GM23338 (cell line): ENCODE measurements around the gene KLHL21. TPM values are rescaled to one million over a fixed set of nuclear protein-coding genes. Genes with fewer than 3 reads are reported as not detected.

Experiments
- ATAC-seq: fragments of 200-7000 bp; cut with Tn5 transposase; 3 replicates; pipeline ENCODE4 v1.9.1; 2020
- DNase-seq: peaks from one replicate; pipeline ENCODE4 v3.0.0-alpha.2; 2015; ENCODE audit warnings: low spot score
- H2AFZ ChIP-seq: fragments of 200-600 bp; sonication (generic); 2 replicates; pipeline ENCODE4 v1.8.0; 2016; ENCODE audit warnings: antibody characterized with exemption, mild to moderate bottlenecking, moderate library complexity
- H3F3A ChIP-seq: fragments of 200-600 bp; sonication (generic); replicated peaks from 2 replicates; pipeline ENCODE4 v1.8.0; 2017; ENCODE audit warnings: antibody characterized with exemption, mixed run types, low read depth
- H3K27ac ChIP-seq: fragments of 200-600 bp; sonication (generic); 2 replicates; pipeline ENCODE4 v1.6.1; 2016; ENCODE audit warnings: low read depth
- H3K27me3 ChIP-seq: fragments of 200-600 bp; sonication (generic); 2 replicates; pipeline ENCODE4 v1.8.0; 2016; ENCODE audit warnings: mild to moderate bottlenecking, mixed run types, moderate library complexity; ENCODE audit not compliant: insufficient read depth
- H3K36me3 ChIP-seq: fragments of 200-600 bp; sonication (generic); 2 replicates; pipeline ENCODE4 v1.8.0; 2016; ENCODE audit warnings: mild to moderate bottlenecking; ENCODE audit not compliant: insufficient read depth
- H3K4me1 ChIP-seq: fragments of 200-600 bp; sonication (generic); 2 replicates; pipeline ENCODE4 v1.8.0; 2016; ENCODE audit warnings: mild to moderate bottlenecking, moderate library complexity; ENCODE audit not compliant: insufficient read depth
- H3K4me2 ChIP-seq: fragments of 200-600 bp; sonication (generic); 2 replicates; pipeline ENCODE4 v1.7.1; 2017; ENCODE audit warnings: mixed run types
- H3K4me3 ChIP-seq: fragments of 200-600 bp; sonication (generic); 2 replicates; pipeline ENCODE4 v1.6.1; 2016; ENCODE audit warnings: mixed run types
- H3K79me2 ChIP-seq: fragments of 200-600 bp; sonication (generic); replicated peaks from 2 replicates; pipeline ENCODE4 v1.8.0; 2017; ENCODE audit warnings: mild to moderate bottlenecking; ENCODE audit not compliant: insufficient read depth
- H3K9me2 ChIP-seq: fragments of 200-600 bp; sonication (generic); 2 replicates; pipeline ENCODE4 v1.8.0; 2017; ENCODE audit not compliant: insufficient read depth
- H4K20me1 ChIP-seq: fragments of 200-600 bp; sonication (generic); replicated peaks from 2 replicates; pipeline ENCODE4 v1.8.0; 2017; ENCODE audit warnings: mild to moderate bottlenecking; ENCODE audit not compliant: insufficient read depth
- H3K27ac Mint-ChIP-seq: 2 replicates; pipeline ENCODE4 v1.8.0; 2020; ENCODE audit warnings: inconsistent platforms, mild to moderate bottlenecking, moderate library complexity, mixed read lengths
- H3K27me3 Mint-ChIP-seq: 3 replicates; pipeline ENCODE4 v1.8.0; 2022; ENCODE audit warnings: low read depth, mild to moderate bottlenecking, moderate library complexity, mixed read lengths, inconsistent platforms; ENCODE audit not compliant: insufficient read depth, poor library complexity
- H3K36me3 Mint-ChIP-seq: 3 replicates; pipeline ENCODE4 v1.8.0; 2021; ENCODE audit warnings: low read depth, mild to moderate bottlenecking, inconsistent platforms, moderate library complexity, mixed read lengths
- H3K4me1 Mint-ChIP-seq: 3 replicates; pipeline ENCODE4 v1.8.0; 2020; ENCODE audit warnings: mild to moderate bottlenecking, inconsistent platforms, mixed read lengths
- H3K4me3 Mint-ChIP-seq: 3 replicates; pipeline ENCODE4 v1.8.0; 2021; ENCODE audit warnings: moderate library complexity, mild to moderate bottlenecking, inconsistent platforms, mixed read lengths
- H3K9me3 Mint-ChIP-seq: 3 replicates; pipeline ENCODE4 v1.8.0; 2020; ENCODE audit warnings: moderate library complexity, mild to moderate bottlenecking, inconsistent platforms, mixed read lengths
- CREB1 ChIP-seq: fragments of 250-450 bp; sonication (Bioruptor Pico); IDR thresholded peaks from 2 replicates; pipeline ENCODE4 v1.5.0; 2020; ENCODE audit warnings: low read depth, mild to moderate bottlenecking, moderate library complexity
- EZH2phosphoT487 ChIP-seq: fragments of 200-600 bp; sonication (generic); IDR thresholded peaks from one replicate; pipeline ENCODE4 v1.8.1; 2018; ENCODE audit warnings: antibody characterized with exemption; ENCODE audit not compliant: unreplicated experiment
- NANOG ChIP-seq: IDR thresholded peaks from 2 replicates; pipeline ENCODE4 v1.6.1; 2016; ENCODE audit warnings: antibody characterized with exemption, borderline replicate concordance
- POLR2AphosphoS5 ChIP-seq: IDR thresholded peaks from 2 replicates; pipeline ENCODE4 v1.6.1; 2016; ENCODE audit warnings: antibody characterized with exemption, low read depth
- ZNF331 ChIP-seq: fragments of 250-450 bp; sonication (Bioruptor Pico); IDR thresholded peaks from 2 replicates; pipeline ENCODE4 v1.5.0; 2020; ENCODE audit warnings: low read depth, mild to moderate bottlenecking, moderate library complexity
- polyA plus RNA-seq: library from polyadenylated mRNA; unstranded; fragments of >200 nt; fragmentation: Nextera tagmentation; extraction: Ambion mirVana; gene quantifications from 2 replicates; pipeline ENCODE4 v1.2.1, GENCODE V29; 2016
- total RNA-seq: library from RNA; depleted of rRNA; stranded (reverse); fragments of >200 nt; shearing (Covaris generic); gene quantifications from 2 replicates; pipeline ENCODE4 v1.2.3, GENCODE V29; 2014
- TF ChIP-seq, protein P1 (sequence below), 2 experiments: fragments of 200-600 bp in 1 of 2; sonication (generic) in 1 of 2; conservative IDR thresholded peaks; 2 replicates each; pipeline versions ENCODE4 v1.5.1 to v1.6.1; 2016 to 2017; ENCODE audit warnings: antibody characterized with exemption in 2 of 2, low read depth in 2 of 2, mild to moderate bottlenecking in 2 of 2, moderate library complexity in 1 of 2

KLHL21 gene
- total and polyA plus RNA-seq, 2 experiments from 2014 or later = 7.3 to 35.9 TPM

DNA sequence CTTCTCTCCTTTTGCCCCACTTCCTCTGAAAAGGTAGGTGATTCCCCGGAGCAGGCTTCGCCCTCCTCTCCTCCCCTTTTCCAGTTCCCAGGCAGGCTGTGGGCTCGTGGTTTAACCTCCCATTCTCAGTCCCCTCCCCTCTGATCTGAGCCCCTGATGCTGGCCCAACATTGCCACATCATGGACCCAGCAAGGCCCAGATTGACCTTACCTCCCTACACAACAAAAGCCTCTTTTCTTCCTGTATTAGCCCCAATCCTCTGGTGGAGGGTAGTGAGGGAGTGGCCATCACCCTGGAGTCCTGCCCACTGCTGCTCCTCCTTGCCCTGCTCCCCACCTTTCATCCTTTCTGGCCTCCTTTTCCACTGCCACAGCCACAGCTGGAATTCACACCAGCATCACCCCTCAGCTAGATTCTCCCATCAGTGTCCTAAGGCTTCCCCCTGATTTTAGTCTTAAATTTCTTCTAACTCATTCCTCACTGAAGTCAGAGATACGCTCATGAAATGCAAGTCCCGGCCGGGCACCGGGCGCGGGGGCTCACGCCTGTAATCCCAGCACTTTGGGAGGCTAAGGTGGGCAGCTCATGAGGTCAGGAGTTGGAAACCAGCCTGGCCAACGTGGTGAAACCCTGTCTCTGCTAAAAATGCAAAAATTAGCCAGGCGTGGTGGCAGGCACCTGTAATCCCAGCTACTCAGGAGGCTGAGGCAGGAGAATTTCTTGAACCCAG lies 29.9 kb downstream of the KLHL21 start:
- TF ChIP-seq CREB1 (no peak), POLR2AphosphoS5 (no peak)
- H3K27ac ChIP-seq = no peak overlapping the region
- DNase-seq (no peak), ATAC-seq (peak; percentile 41)
- H3K4me2 ChIP-seq = no peak overlapping the region
- H3K27ac Mint-ChIP-seq = no peak overlapping the region
- peaks cover 3% of the 10 kb centered on the region; the same call in 1 of the 3 replicates for H3K9me3 Mint-ChIP-seq
- H3K36me3 Mint-ChIP-seq = no peaks in the 10 kb centered on the region
- no peak overlapping the region for H2AFZ ChIP-seq
- no peak overlapping the region for H3K4me3 ChIP-seq
- H3K27me3 ChIP-seq = no peaks in the 10 kb centered on the region
- no peaks in the 10 kb centered on the region for H4K20me1 ChIP-seq
- no peaks in the 10 kb centered on the region for H3F3A ChIP-seq
- H3K4me1 ChIP-seq = no peaks in the 10 kb centered on the region
- H3K27me3 Mint-ChIP-seq = peaks cover 7% of the 10 kb centered on the region
- H3K4me1 Mint-ChIP-seq = peaks cover 5% of the 10 kb centered on the region; the same call in 1 of the 3 replicates
- H3K9me2 ChIP-seq = no peaks in the 10 kb centered on the region
- H3K4me3 Mint-ChIP-seq = no peak overlapping the region
- no peaks in the 10 kb centered on the region for H3K36me3 ChIP-seq
- H3K79me2 ChIP-seq = no peaks in the 10 kb centered on the region

DNA sequence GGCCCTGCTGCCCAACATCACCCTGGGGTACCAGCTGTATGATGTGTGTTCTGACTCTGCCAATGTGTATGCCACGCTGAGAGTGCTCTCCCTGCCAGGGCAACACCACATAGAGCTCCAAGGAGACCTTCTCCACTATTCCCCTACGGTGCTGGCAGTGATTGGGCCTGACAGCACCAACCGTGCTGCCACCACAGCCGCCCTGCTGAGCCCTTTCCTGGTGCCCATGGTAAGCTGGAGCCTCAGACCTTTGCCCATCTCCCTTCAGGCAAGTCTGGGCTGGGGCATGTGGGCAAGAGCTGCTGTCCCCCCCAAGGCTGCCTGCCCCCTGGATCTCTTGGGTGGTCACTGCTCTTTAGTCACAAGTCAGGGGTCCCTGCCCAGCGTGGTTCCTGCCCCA lies 31.7 kb downstream of the KLHL21 start:
- Histone ChIP-seq H2AFZ (no peak overlapping the region), H3K4me2 (no peak overlapping the region), H3K9me2 (no peaks in the 10 kb centered on the region), H3K27me3 (no peaks in the 10 kb centered on the region), H3F3A (no peaks in the 10 kb centered on the region), H3K36me3 (no peaks in the 10 kb centered on the region), H3K79me2 (no peaks in the 10 kb centered on the region), H4K20me1 (no peaks in the 10 kb centered on the region), H3K27ac (no peak overlapping the region), H3K4me3 (no peak overlapping the region), H3K4me1 (no peaks in the 10 kb centered on the region)
- Mint-ChIP-seq H3K9me3 (peaks cover 3% of the 10 kb centered on the region; the same call in 1 of the 3 replicates), H3K4me1 (peaks cover 5% of the 10 kb centered on the region; the same call in 1 of the 3 replicates), H3K36me3 (no peaks in the 10 kb centered on the region), H3K27me3 (peaks cover 7% of the 10 kb centered on the region), H3K27ac (no peak overlapping the region), H3K4me3 (no peak overlapping the region)
- ATAC-seq (no peak), DNase-seq (no peak)
- peak; percentile 83 for TF ChIP-seq ZNF331 (CRISPR knock-in tag)
- TF ChIP-seq NANOG = no peak

DNA sequence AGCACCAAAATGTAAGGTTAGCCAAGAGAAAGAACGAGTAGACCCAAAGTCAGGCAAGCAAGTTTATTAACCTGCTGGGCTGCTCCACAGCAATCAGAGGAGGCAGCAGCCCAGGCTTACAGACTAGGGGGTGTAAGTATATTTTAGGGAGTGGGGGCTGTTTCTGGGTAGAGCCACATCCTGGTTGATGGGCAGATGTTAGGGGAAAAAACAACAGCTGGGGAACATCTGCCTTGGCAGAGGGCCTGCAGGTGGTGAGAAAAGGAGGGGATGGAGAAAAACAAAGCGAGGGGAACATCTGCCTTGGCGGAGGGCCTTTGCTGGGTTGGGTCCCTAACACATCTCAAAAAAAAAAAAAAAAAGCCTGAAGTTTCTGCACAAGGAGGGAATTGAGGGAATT lies 32.6 kb downstream of the KLHL21 start:
- no peak for TF ChIP-seq EZH2phosphoT487
- TF ChIP-seq, protein P1, sequence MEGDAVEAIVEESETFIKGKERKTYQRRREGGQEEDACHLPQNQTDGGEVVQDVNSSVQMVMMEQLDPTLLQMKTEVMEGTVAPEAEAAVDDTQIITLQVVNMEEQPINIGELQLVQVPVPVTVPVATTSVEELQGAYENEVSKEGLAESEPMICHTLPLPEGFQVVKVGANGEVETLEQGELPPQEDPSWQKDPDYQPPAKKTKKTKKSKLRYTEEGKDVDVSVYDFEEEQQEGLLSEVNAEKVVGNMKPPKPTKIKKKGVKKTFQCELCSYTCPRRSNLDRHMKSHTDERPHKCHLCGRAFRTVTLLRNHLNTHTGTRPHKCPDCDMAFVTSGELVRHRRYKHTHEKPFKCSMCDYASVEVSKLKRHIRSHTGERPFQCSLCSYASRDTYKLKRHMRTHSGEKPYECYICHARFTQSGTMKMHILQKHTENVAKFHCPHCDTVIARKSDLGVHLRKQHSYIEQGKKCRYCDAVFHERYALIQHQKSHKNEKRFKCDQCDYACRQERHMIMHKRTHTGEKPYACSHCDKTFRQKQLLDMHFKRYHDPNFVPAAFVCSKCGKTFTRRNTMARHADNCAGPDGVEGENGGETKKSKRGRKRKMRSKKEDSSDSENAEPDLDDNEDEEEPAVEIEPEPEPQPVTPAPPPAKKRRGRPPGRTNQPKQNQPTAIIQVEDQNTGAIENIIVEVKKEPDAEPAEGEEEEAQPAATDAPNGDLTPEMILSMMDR (conservative IDR thresholded peaks at IDR 0.05; ENCODE audit: low read depth in 2 of 2) = no peak
- no peaks in the 10 kb centered on the region for H3K36me3 Mint-ChIP-seq
- Histone ChIP-seq H4K20me1 (no peaks in the 10 kb centered on the region), H3K27me3 (no peaks in the 10 kb centered on the region), H2AFZ (no peak overlapping the region), H3K9me2 (no peaks in the 10 kb centered on the region), H3K4me3 (no peak overlapping the region), H3K4me2 (no peak overlapping the region), H3K79me2 (no peaks in the 10 kb centered on the region), H3K4me1 (no peaks in the 10 kb centered on the region), H3K36me3 (no peaks in the 10 kb centered on the region), H3K27ac (no peak overlapping the region), H3F3A (no peaks in the 10 kb centered on the region)
- peaks cover 5% of the 10 kb centered on the region; the same call in 1 of the 3 replicates for H3K4me1 Mint-ChIP-seq
- peaks cover 3% of the 10 kb centered on the region; the same call in 1 of the 3 replicates for H3K9me3 Mint-ChIP-seq
- ATAC-seq (no peak), DNase-seq (no peak)
- H3K4me3 Mint-ChIP-seq = no peak overlapping the region
- peaks cover 7% of the 10 kb centered on the region for H3K27me3 Mint-ChIP-seq
- H3K27ac Mint-ChIP-seq = no peak overlapping the region
